ENCODE measurements around the gene LGI4.

DNA sequence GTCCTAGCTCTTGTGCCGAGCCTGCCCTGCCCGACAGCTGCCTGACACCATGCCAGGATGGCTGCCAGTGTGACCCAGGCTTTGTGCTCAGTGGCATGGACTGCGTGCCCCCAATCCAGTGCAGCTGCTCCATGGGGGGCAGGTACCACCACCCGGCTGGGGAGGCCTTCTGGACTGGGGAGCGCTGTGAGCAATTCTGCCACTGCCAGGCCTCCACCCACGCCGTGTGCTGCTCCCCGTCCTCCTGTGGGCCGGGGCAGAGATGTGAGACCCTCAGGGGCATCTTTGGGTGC lies 28.6 kb downstream of the LGI4 start:
- TF ChIP-seq, protein P1, sequence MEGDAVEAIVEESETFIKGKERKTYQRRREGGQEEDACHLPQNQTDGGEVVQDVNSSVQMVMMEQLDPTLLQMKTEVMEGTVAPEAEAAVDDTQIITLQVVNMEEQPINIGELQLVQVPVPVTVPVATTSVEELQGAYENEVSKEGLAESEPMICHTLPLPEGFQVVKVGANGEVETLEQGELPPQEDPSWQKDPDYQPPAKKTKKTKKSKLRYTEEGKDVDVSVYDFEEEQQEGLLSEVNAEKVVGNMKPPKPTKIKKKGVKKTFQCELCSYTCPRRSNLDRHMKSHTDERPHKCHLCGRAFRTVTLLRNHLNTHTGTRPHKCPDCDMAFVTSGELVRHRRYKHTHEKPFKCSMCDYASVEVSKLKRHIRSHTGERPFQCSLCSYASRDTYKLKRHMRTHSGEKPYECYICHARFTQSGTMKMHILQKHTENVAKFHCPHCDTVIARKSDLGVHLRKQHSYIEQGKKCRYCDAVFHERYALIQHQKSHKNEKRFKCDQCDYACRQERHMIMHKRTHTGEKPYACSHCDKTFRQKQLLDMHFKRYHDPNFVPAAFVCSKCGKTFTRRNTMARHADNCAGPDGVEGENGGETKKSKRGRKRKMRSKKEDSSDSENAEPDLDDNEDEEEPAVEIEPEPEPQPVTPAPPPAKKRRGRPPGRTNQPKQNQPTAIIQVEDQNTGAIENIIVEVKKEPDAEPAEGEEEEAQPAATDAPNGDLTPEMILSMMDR (conservative IDR thresholded peaks at IDR 0.05; ENCODE audit: low read length): no peak
- no peak for TF ChIP-seq EZH2phosphoT487 (IDR thresholded peaks at IDR 0.05; ENCODE audit: borderline replicate concordance)
